Astrocyte of the cerebellum (primary cell): Measurements from ENCODE around the gene TSPAN32.

Experiments used
- DNase-seq: peaks from one replicate; pipeline ENCODE4 v3.0.0-alpha.2; 2011; ENCODE audit warnings: low read depth
- H3K4me3 ChIP-seq: 2 replicates; pipeline ENCODE4 v1.5.1; 2011; ENCODE audit warnings: mild to moderate bottlenecking, low read depth, low read length, moderate library complexity
- in situ Hi-C: cut with HindIII; loops from 2 replicates; pipeline ENCODE4 v1.10.0; 2017; ENCODE audit warnings: low sequenced_read_pairs
- TF ChIP-seq, protein P1 (sequence below): IDR thresholded peaks from 2 replicates; pipeline ENCODE4 v1.5.1; 2012; ENCODE audit warnings: low read length, low read depth, moderate library complexity, mild to moderate bottlenecking; ENCODE audit errors: missing control alignments

Gene TSPAN32

DNA sequence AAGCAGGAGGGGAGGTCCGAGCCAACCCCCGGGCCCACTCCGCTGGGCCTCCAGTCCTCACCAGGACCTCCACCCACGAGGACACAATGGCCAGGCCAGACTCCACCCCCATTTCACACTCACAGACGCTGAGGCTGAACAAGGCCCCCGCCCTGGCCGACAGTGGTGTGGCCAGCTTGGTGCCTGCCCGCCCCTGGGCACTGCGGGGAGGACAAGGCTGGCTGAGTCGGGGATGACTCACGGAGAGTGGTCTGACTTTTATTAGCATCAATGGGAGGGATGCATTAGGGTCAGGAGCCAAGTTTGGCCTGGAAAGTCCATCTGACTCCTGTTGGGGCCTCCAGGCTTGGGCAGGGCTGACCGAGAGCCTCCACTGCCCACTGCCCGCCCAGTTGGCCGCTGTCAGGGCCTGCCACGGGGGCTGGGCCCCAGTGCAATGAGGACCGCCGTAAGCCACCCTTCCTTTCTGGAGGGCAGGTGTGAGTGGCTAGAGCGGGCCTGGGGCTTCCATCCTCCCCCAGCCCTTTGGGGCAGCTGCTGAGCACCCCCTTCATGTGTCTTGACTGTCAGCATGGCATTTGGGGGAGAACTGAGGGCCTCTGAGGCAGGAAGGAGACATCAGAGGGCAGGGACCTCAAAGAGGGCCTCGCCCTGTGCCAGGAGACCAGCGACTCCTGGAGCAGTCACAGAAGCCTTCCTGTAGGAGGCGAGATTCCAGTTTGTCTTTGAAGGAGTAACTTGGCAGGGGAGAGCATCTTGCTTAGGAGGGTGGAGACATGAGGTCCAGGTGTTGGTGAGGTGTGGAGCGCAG, 10.6 kb downstream of the TSPAN32 start:
- no peak overlapping the region for H3K4me3 ChIP-seq
- DNase-seq: no peak
- in situ Hi-C loops: no loop called here
- TF ChIP-seq, protein P1, sequence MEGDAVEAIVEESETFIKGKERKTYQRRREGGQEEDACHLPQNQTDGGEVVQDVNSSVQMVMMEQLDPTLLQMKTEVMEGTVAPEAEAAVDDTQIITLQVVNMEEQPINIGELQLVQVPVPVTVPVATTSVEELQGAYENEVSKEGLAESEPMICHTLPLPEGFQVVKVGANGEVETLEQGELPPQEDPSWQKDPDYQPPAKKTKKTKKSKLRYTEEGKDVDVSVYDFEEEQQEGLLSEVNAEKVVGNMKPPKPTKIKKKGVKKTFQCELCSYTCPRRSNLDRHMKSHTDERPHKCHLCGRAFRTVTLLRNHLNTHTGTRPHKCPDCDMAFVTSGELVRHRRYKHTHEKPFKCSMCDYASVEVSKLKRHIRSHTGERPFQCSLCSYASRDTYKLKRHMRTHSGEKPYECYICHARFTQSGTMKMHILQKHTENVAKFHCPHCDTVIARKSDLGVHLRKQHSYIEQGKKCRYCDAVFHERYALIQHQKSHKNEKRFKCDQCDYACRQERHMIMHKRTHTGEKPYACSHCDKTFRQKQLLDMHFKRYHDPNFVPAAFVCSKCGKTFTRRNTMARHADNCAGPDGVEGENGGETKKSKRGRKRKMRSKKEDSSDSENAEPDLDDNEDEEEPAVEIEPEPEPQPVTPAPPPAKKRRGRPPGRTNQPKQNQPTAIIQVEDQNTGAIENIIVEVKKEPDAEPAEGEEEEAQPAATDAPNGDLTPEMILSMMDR: no peak

DNA sequence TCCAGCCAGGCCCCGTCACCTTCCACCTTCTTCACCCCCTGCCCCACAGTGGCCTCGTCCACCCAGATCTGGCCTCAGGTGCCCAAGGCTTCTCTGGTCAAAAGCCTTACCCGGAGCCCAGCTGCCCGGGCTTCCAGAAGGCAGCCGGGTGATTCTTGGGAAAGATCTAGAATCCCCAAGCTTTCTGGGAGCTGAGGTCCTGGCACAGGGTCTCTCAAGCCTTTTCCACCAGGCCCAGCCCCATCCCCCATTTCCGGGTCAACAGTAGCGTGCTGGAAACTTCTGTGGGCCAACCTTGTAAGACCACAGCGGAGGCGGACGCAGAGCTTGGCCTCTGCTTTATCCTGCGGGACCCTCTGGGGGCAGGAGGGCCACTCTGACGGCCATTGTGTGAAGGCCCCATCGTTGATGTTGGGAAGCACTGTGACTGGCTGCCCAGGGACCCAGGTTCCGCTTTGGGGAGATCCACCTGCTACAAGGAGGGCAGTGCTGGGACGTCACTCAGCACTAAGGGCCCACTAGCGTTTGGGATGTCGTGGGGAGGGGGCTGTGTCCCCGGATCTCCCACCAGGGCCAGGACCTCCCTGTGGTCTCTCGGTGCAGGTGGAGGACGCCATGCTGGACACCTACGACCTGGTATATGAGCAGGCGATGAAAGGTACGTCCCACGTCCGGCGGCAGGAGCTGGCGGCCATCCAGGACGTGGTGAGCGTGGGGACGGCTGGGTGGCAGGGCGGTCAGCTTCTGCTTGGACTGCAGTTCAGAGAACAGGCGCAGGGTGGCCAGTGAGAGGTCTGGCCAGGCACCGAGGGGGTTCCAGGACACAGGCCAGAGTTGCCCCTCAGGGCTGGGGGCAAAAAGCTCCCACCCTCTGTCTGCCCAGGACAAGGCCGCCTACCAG, 11.5 kb downstream of the TSPAN32 start:
- TF ChIP-seq, protein P1: no peak
- no peak for DNase-seq
- H3K4me3 ChIP-seq: no peak overlapping the region
- in situ Hi-C loops: no loop called here

DNA sequence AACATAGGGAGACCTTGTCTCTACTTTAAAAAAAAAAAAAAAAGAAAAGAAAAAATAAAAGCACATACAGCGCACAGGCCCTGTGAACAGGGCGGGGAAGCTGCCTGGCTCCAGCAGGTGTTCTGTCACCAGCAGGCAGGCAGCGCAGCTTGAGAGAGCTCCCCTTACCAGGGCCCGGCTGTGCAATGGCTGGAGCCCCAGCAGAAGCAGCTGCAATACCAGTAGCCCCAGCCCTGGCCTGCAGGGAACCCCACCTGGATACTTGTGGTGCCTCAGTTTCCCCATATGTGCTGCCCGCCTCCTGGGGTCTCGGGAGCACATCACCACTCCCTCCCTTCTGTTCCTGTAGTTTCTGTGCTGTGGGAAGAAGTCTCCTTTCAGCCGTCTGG, 12.3 kb downstream of the TSPAN32 start:
- DNase-seq: no peak
- in situ Hi-C loops: no loop called here
- H3K4me3 ChIP-seq: no peak overlapping the region
- TF ChIP-seq, protein P1: no peak

DNA sequence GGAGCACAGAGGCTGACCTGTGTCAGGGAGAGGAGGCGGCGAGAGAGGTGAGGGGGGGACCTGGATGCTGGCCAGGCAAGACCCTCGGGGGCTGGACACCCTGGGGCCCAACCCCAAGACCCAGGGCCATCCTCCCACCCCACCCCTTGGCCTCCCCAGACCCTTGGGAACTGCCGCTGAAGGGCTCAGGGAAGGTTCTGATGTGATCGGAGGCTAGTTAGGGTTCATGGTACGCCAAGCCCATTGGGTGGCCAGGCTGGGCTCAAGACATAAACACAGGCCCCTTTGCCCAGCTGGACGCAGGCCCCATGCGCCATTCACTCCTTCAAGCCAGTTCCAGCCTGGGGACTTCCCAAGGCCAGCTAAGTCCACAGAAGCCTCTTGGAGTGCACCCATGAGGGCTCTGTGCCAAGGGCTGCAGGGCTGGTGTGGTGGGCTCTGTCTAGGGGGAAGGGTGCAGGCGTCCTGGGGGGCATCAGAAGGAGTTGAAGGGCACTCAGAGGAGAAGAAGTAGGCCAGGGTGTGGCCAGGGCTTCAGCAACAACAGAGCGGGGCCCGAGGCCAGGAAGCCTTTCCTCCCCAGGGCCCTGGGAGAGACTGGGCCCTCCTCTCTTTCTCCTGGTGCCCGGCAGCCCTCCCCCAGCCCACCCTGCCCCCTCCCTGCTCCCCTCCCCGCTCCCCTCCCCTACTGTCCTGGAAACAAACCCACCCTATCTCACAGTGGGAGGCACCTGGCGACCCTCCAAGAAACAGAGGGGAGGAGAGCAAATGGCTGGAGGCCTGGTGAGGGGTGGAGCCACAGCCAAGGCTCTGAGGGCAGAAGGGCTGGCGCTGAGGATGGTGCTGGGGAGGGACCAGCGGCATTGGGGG, 12.9 kb downstream of the TSPAN32 start:
- H3K4me3 ChIP-seq: no peak overlapping the region
- TF ChIP-seq, protein P1: no peak
- in situ Hi-C loops: no loop called here
- peak; percentile 34 for DNase-seq

DNA sequence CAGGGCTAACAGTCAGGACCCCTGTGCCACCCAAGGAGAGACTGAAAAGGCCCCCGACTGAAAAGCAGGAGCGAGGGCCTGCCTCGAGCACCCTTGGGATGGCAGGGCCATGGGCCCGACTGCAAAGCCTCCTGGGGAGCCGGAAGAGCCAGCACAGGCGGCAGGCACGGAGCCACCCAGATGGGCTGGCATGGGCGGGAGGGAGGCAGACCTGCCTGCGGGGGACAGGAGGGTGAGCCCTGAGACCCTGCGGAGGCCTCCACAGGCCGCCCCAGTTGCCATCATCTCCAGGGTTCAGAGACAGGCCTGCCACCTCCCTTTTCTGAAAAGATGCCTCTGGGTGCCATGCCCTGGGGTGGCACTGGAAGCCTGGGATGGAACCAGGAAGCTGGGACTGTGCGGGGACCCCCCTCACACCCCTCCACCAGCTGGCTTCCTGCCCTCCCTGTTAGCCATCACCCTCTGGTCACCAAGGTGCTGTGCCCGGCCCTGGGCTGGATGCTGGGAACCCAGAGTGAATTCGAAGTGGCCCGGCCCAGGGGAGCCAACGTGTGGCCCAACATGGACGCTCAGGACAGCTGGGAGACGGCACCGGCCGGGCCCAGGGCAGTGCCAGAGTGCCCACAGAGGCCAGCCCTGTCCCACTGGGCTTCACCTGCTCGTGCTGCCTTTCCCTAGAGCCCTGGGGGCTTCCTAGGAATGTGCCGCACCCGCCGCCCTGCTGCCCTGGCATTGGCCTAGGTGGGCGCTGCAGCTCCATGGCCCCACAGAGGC, 13.8 kb downstream of the TSPAN32 start:
- TF ChIP-seq, protein P1: no peak
- DNase-seq: no peak
- no peak overlapping the region for H3K4me3 ChIP-seq
- in situ Hi-C loops: no loop called here
